HEK293 (cell line): ENCODE data around the gene DBN1.

Source experiments
- EGR2 ChIP-seq: fragments of 450-650 bp; formaldehyde crosslinking; IDR thresholded peaks from 2 replicates; pipeline ENCODE4 v1.5.1; 2016; ENCODE audit warnings: low read depth, missing biosample characterization, missing genetic modification characterization
- FEZF1 ChIP-seq: fragments of 450-650 bp; formaldehyde crosslinking; IDR thresholded peaks from 2 replicates; pipeline ENCODE4 v1.5.1; 2016; ENCODE audit warnings: missing biosample characterization, missing genetic modification characterization
- GLIS1 ChIP-seq: fragments of 450-650 bp; formaldehyde crosslinking; IDR thresholded peaks from 2 replicates; pipeline ENCODE4 v1.5.1; 2016; ENCODE audit warnings: missing biosample characterization, missing genetic modification characterization
- KLF1 ChIP-seq: fragments of 450-650 bp; formaldehyde crosslinking; IDR thresholded peaks from 2 replicates; pipeline ENCODE4 v1.5.1; 2016; ENCODE audit warnings: missing biosample characterization, missing genetic modification characterization
- SCRT1 ChIP-seq: fragments of 450-650 bp; formaldehyde crosslinking; IDR thresholded peaks from 2 replicates; pipeline ENCODE4 v1.5.1; 2016; ENCODE audit warnings: missing biosample characterization, missing genetic modification characterization, borderline replicate concordance
- SP2 ChIP-seq: fragments of 450-650 bp; formaldehyde crosslinking; IDR thresholded peaks from 2 replicates; pipeline ENCODE4 v1.5.1; 2016; ENCODE audit warnings: missing biosample characterization, missing genetic modification characterization
- TCF7L2 ChIP-seq: IDR thresholded peaks from 2 replicates; pipeline ENCODE4 v1.6.1; 2011; ENCODE audit warnings: low read depth, mild to moderate bottlenecking, inconsistent platforms, low read length, moderate library complexity, borderline replicate concordance
- WT1 ChIP-seq: fragments of 450-650 bp; formaldehyde crosslinking; IDR thresholded peaks from 2 replicates; pipeline ENCODE4 v1.5.1; 2016; ENCODE audit warnings: missing biosample characterization, missing genetic modification characterization
- ZBTB21 ChIP-seq: fragments of 450-650 bp; formaldehyde crosslinking; IDR thresholded peaks from 2 replicates; pipeline ENCODE4 v1.5.1; 2017; ENCODE audit warnings: missing biosample characterization, missing genetic modification characterization
- ZBTB7A ChIP-seq: fragments of 450-650 bp; formaldehyde crosslinking; IDR thresholded peaks from 2 replicates; pipeline ENCODE4 v1.5.1; 2016; ENCODE audit warnings: low read depth, missing biosample characterization, missing genetic modification characterization
- ZEB2 ChIP-seq: fragments of 450-650 bp; formaldehyde crosslinking; IDR thresholded peaks from 2 replicates; pipeline ENCODE4 v1.5.1; 2016; ENCODE audit warnings: missing biosample characterization, missing genetic modification characterization
- ZFHX2 ChIP-seq: fragments of 450-650 bp; formaldehyde crosslinking; conservative IDR thresholded peaks from 2 replicates; pipeline ENCODE4 v1.5.1; 2016; ENCODE audit warnings: missing biosample characterization, missing genetic modification characterization
- ZIC2 ChIP-seq: fragments of 450-650 bp; formaldehyde crosslinking; IDR thresholded peaks from 2 replicates; pipeline ENCODE4 v1.5.1; 2016; ENCODE audit warnings: missing biosample characterization, missing genetic modification characterization
- ZNF114 ChIP-seq: fragments of 450-650 bp; formaldehyde crosslinking; IDR thresholded peaks from 2 replicates; pipeline ENCODE4 v1.5.0; 2017; ENCODE audit warnings: missing biosample characterization, missing genetic modification characterization
- ZNF184 ChIP-seq: fragments of 450-650 bp; IDR thresholded peaks from 2 replicates; pipeline ENCODE4 v1.5.1; 2018; ENCODE audit warnings: missing biosample characterization, mild to moderate bottlenecking, missing genetic modification characterization
- ZNF223 ChIP-seq: fragments of 450-650 bp; formaldehyde crosslinking; IDR thresholded peaks from 2 replicates; pipeline ENCODE4 v1.5.1; 2016; ENCODE audit warnings: missing biosample characterization, missing genetic modification characterization
- ZNF292 ChIP-seq: fragments of 450-650 bp; formaldehyde crosslinking; IDR thresholded peaks from 2 replicates; pipeline ENCODE4 v1.5.1; 2016; ENCODE audit warnings: low read depth, missing biosample characterization, missing genetic modification characterization, borderline replicate concordance
- ZNF302 ChIP-seq: fragments of 450-650 bp; formaldehyde crosslinking; IDR thresholded peaks from 2 replicates; pipeline ENCODE4 v1.5.1; 2016; ENCODE audit warnings: missing biosample characterization, missing genetic modification characterization, low read depth
- ZNF341 ChIP-seq: fragments of 450-650 bp; formaldehyde crosslinking; IDR thresholded peaks from 2 replicates; pipeline ENCODE4; 2016; ENCODE audit warnings: low read depth, missing biosample characterization, missing genetic modification characterization
- ZNF404 ChIP-seq: fragments of 450-650 bp; formaldehyde crosslinking; IDR thresholded peaks from 2 replicates; pipeline ENCODE4 v1.5.1; 2017; ENCODE audit warnings: missing biosample characterization, missing genetic modification characterization
- ZNF423 ChIP-seq: fragments of 450-650 bp; formaldehyde crosslinking; IDR thresholded peaks from 2 replicates; pipeline ENCODE4 v1.5.1; 2016; ENCODE audit warnings: missing biosample characterization, missing genetic modification characterization
- ZNF510 ChIP-seq: fragments of 450-650 bp; formaldehyde crosslinking; IDR thresholded peaks from 2 replicates; pipeline ENCODE4 v1.5.1; 2018; ENCODE audit warnings: mild to moderate bottlenecking, missing genetic modification characterization, missing biosample characterization; ENCODE audit not compliant: insufficient replicate concordance
- ZNF558 ChIP-seq: fragments of 450-650 bp; formaldehyde crosslinking; IDR thresholded peaks from 2 replicates; pipeline ENCODE4 v1.5.1; 2016; ENCODE audit warnings: missing biosample characterization, missing genetic modification characterization
- ZNF580 ChIP-seq: fragments of 450-650 bp; formaldehyde crosslinking; IDR thresholded peaks from 2 replicates; pipeline ENCODE4 v1.5.1; 2016; ENCODE audit warnings: missing biosample characterization, missing genetic modification characterization
- ZNF600 ChIP-seq: fragments of 450-650 bp; formaldehyde crosslinking; IDR thresholded peaks from 2 replicates; pipeline ENCODE4 v1.5.1; 2016; ENCODE audit warnings: missing biosample characterization, missing genetic modification characterization
- ZNF610 ChIP-seq: fragments of 450-650 bp; formaldehyde crosslinking; IDR thresholded peaks from 2 replicates; pipeline ENCODE4 v1.5.1; 2016; ENCODE audit warnings: missing biosample characterization, missing genetic modification characterization, borderline replicate concordance
- ZNF660 ChIP-seq: fragments of 450-650 bp; IDR thresholded peaks from 2 replicates; pipeline ENCODE4 v1.5.1; 2018; ENCODE audit warnings: missing biosample characterization, mild to moderate bottlenecking, missing genetic modification characterization
- ZNF670 ChIP-seq: fragments of 450-650 bp; formaldehyde crosslinking; IDR thresholded peaks from 2 replicates; pipeline ENCODE4 v1.5.1; 2016; ENCODE audit warnings: missing biosample characterization, missing genetic modification characterization, low read depth
- ZNF76 ChIP-seq: fragments of 450-650 bp; formaldehyde crosslinking; IDR thresholded peaks from 2 replicates; pipeline ENCODE4; 2016; ENCODE audit warnings: low read depth, missing biosample characterization, missing genetic modification characterization, borderline replicate concordance
- ZNF785 ChIP-seq: fragments of 450-650 bp; formaldehyde crosslinking; IDR thresholded peaks from 2 replicates; pipeline ENCODE4 v1.5.1; 2016; ENCODE audit warnings: missing biosample characterization, missing genetic modification characterization
- ZSCAN23 ChIP-seq: fragments of 450-650 bp; formaldehyde crosslinking; IDR thresholded peaks from 2 replicates; pipeline ENCODE4 v1.5.1; 2016; ENCODE audit warnings: missing biosample characterization, missing genetic modification characterization
- TF ChIP-seq, protein P1 (sequence below): fragments of 450-650 bp; formaldehyde crosslinking; IDR thresholded peaks from 2 replicates; pipeline ENCODE4 v1.5.1; 2016; ENCODE audit warnings: missing biosample characterization, missing genetic modification characterization, low read depth
- TF ChIP-seq, protein P2 (sequence below): fragments of 450-650 bp; formaldehyde crosslinking; IDR thresholded peaks from 2 replicates; pipeline ENCODE4 v1.5.1; 2017; ENCODE audit warnings: missing biosample characterization, mild to moderate bottlenecking, missing genetic modification characterization, moderate library complexity
- TF ChIP-seq, protein P3 (sequence below): fragments of 450-650 bp; formaldehyde crosslinking; IDR thresholded peaks from 2 replicates; pipeline ENCODE4 v1.5.1; 2016; ENCODE audit warnings: missing biosample characterization, missing genetic modification characterization
- TF ChIP-seq, protein P4 (sequence below): fragments of 450-650 bp; formaldehyde crosslinking; IDR thresholded peaks from 2 replicates; pipeline ENCODE4 v1.5.1; 2017; ENCODE audit warnings: missing biosample characterization, missing genetic modification characterization

DBN1 gene

GRCh38 chr5:177468685-177469628 lies 4.5 kb downstream of the DBN1 start (continued):
- TF ChIP-seq ZBTB7A: no peak
- no peak for TF ChIP-seq ZNF610 (tag by site-specific recombination)
- peak; percentile 89 for TF ChIP-seq ZNF223 (tag by site-specific recombination)
- no peak for TF ChIP-seq ZNF558 (tag by site-specific recombination)
- TF ChIP-seq ZNF600 (tag by site-specific recombination): no peak
- TF ChIP-seq ZNF660: no peak
- TF ChIP-seq KLF1 (tag by site-specific recombination): peak; percentile 97
- no peak for TF ChIP-seq FEZF1 (tag by site-specific recombination)
- TF ChIP-seq, protein P1, sequence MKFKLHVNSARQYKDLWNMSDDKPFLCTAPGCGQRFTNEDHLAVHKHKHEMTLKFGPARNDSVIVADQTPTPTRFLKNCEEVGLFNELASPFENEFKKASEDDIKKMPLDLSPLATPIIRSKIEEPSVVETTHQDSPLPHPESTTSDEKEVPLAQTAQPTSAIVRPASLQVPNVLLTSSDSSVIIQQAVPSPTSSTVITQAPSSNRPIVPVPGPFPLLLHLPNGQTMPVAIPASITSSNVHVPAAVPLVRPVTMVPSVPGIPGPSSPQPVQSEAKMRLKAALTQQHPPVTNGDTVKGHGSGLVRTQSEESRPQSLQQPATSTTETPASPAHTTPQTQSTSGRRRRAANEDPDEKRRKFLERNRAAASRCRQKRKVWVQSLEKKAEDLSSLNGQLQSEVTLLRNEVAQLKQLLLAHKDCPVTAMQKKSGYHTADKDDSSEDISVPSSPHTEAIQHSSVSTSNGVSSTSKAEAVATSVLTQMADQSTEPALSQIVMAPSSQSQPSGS: peak; percentile 15; the same call in 1 of the 2 replicates
- TF ChIP-seq, protein P2, sequence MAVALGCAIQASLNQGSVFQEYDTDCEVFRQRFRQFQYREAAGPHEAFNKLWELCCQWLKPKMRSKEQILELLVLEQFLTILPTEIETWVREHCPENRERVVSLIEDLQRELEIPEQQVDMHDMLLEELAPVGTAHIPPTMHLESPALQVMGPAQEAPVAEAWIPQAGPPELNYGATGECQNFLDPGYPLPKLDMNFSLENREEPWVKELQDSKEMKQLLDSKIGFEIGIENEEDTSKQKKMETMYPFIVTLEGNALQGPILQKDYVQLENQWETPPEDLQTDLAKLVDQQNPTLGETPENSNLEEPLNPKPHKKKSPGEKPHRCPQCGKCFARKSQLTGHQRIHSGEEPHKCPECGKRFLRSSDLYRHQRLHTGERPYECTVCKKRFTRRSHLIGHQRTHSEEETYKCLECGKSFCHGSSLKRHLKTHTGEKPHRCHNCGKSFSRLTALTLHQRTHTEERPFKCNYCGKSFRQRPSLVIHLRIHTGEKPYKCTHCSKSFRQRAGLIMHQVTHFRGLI (tag by site-specific recombination): no peak
- no peak for TF ChIP-seq ZNF404 (tag by site-specific recombination)
- no peak for TF ChIP-seq ZEB2 (tag by site-specific recombination)
- TF ChIP-seq EGR2 (tag by site-specific recombination): peak; percentile 71
- TF ChIP-seq ZNF670 (tag by site-specific recombination): no peak
- TF ChIP-seq WT1 (tag by site-specific recombination): no peak
- TF ChIP-seq ZNF510: no peak
- no peak for TF ChIP-seq ZNF184 (tag by site-specific recombination)
- TF ChIP-seq ZNF292 (tag by site-specific recombination): no peak
- TF ChIP-seq TCF7L2: no peak
- TF ChIP-seq ZNF76: no peak
- TF ChIP-seq ZNF580 (tag by site-specific recombination): no peak
- TF ChIP-seq ZSCAN23 (tag by site-specific recombination): no peak
- TF ChIP-seq ZFHX2: peak; percentile 62
- no peak for TF ChIP-seq ZNF423 (tag by site-specific recombination)
- TF ChIP-seq ZNF114 (tag by site-specific recombination): no peak
- TF ChIP-seq GLIS1 (tag by site-specific recombination): peak; percentile 36; the same call in 1 of the 2 replicates
- TF ChIP-seq SCRT1 (tag by site-specific recombination): no peak
- TF ChIP-seq SP2 (tag by site-specific recombination): peak; percentile 8
- peak; percentile 73 for TF ChIP-seq ZNF341
- no peak for TF ChIP-seq ZNF785 (tag by site-specific recombination)
- no peak for TF ChIP-seq ZNF302 (tag by site-specific recombination)
- TF ChIP-seq, protein P3, sequence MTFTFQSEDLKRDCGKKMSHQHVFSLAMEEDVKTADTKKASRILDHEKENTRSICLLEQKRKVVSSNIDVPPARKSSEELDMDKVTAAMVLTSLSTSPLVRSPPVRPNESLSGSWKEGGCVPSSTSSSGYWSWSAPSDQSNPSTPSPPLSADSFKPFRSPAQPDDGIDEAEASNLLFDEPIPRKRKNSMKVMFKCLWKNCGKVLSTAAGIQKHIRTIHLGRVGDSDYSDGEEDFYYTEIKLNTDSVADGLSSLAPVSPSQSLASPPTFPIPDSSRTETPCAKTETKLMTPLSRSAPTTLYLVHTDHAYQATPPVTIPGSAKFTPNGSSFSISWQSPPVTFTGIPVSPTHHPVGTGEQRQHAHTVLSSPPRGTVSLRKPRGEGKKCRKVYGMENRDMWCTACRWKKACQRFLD (tag by site-specific recombination): no peak
- TF ChIP-seq, protein P4, sequence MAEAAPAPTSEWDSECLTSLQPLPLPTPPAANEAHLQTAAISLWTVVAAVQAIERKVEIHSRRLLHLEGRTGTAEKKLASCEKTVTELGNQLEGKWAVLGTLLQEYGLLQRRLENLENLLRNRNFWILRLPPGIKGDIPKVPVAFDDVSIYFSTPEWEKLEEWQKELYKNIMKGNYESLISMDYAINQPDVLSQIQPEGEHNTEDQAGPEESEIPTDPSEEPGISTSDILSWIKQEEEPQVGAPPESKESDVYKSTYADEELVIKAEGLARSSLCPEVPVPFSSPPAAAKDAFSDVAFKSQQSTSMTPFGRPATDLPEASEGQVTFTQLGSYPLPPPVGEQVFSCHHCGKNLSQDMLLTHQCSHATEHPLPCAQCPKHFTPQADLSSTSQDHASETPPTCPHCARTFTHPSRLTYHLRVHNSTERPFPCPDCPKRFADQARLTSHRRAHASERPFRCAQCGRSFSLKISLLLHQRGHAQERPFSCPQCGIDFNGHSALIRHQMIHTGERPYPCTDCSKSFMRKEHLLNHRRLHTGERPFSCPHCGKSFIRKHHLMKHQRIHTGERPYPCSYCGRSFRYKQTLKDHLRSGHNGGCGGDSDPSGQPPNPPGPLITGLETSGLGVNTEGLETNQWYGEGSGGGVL (tag by site-specific recombination): 0 out of 2 replicates have a peak, but pooled peaks have one; percentile 33
- no peak for TF ChIP-seq ZBTB21 (tag by site-specific recombination)
- peak; percentile 97 for TF ChIP-seq ZIC2 (tag by site-specific recombination)
